ENCODE measurements around the gene PANX3.
A peak's percentile ranks its signal among the peaks of the same experiment; 100 is the strongest.

PANX3 gene

DNA sequence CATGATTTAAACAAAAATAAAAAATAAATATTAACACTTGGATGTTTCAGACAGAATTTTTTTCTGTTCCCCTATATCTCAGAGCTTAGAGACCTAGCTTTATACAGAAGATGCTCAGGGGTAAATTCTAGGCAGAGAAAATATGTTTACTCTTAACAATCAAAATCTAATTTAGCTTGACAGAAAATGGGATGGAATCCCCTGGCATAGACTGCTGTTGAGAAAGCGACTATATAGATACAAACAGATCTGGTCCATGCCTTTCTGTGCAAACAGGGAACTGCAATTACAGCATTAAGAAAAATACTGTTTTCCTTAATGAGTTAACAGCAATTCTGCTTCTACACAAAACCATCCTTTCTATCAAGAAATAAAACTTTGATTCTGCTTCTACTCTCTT is 47.8 kb downstream of the PANX3 start:
- ATAC-seq (no peak), DNase-seq (no peak)

DNA sequence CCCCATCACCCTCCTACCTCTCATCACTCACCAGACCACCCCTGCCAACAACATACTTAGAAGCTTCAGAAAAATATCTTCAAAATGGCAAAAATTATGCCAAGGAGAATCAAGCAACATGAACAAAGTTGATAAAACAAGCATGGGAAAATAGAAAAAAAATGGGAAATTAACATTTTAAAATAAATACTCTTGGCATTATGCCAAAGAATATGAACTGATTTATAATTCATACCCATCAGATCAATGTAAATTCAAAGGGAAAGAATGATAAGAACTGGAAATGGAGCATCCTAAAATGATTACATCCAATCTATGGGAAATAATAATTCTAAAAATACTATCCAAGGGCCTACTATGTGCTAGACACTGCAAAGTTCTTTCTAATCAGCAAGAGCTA is 50.3 kb downstream of the PANX3 start:
- no peak for DNase-seq
- ATAC-seq, result no peak

DNA sequence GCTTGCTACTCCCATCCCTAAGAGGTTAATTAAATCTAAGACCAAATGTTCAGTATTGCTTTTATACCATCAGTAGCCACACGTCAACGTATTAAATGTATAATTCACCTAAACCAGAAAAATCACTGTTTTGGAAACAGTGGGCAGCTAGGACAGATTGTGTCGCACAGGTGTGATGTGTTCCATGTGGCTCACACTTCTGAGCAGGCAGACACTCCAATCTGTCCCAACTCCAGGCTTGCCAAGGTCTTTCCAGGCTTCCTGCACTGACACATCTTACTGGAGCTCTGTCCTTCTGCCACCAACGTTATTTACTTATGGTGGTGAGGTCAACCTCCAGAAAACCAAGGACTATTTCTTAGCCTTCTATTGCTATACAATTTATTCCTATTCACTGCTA is 50.9 kb downstream of the PANX3 start:
- no peak for DNase-seq
- no peak for ATAC-seq

DNA sequence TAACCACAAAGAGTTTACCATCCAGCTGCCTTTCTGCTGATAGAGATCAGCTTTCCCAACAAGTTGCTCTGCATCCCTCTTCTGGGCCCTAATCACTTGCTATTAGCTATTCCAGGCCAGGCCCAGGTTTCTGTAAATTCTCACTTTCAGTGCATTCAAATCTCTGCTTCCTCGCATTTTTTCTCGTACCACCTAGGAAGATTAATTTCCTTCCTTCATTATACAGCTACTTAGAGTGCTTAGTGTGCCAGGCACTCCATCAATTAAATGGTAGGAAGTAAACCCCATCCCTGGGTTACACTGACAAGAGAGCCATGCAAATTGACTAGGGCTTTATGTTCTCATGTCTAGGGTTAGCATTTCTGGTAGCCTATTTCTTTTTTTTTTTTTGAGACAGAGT is 52.6 kb downstream of the PANX3 start:
- no peak for ATAC-seq
- DNase-seq, result no peak

DNA sequence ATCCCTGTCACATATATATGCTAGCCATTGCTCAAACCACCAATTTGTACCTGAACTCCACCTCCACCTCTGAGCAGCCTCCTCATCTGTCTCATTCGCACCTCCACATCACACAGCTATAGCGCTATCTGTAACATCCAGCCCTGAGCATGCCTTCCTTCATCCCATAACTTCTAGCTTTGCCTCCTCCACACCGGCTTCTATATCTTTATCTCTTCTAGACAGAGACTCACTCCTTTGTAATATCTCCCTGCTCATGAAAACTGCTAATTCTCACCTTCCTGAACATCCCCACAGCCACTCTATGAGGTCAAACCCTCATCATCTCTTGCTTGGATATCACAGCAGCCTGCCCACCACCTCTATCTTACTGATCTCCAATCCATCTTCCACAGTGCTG is 56.4 kb downstream of the PANX3 start:
- DNase-seq (no peak), ATAC-seq (no peak)

DNA sequence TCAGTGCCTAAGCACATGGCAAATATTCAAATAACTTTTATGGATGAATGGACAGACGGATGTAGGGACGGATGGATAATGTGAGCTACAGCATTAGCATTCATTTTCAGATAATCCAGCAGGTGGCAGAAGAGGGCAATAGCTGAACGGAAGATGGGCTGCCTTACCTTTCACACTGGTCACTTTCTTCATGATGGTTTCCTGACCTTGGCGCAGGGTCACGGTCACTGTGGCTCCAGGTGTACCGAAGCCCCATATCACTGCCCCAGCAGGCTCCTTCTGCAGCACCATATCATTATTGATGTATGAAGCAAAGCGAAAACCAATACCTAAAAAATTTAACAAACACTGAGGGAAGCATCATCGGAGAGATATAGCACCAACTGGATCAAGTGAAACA is 58.0 kb downstream of the PANX3 start:
- ATAC-seq (no peak), DNase-seq (peak; percentile 47)

Measured in stimulated activated naive CD8-positive, alpha-beta T cell treated with anti-CD3 and anti-CD28 coated beads, Interleukin-15, Interleukin-2, amounts not matched to agents 100 U/mL and 50 U/mL, for 24 hours (primary cell).